ENCODE data around the gene NACA.

The NACA gene

GRCh38 chr12:56699020-56699661 is 26.0 kb downstream of the NACA start:
- Histone ChIP-seq H3K9me3 (no peaks in the 10 kb centered on the region), H3K4me1 (peaks cover 11% of the 10 kb centered on the region), H3K4me3 (ENCODE audit: low read depth, low read length) (no peak overlapping the region), H3K36me3 (no peaks in the 10 kb centered on the region), H3K27me3 (no peaks in the 10 kb centered on the region)
- TF ChIP-seq CTCF (IDR thresholded peaks at IDR 0.05; ENCODE audit: low read depth, low read length) = no peak
- no peak for DNase-seq

- Histone ChIP-seq H3K27me3 (no peaks in the 10 kb centered on the region), H3K9me3 (no peaks in the 10 kb centered on the region), H3K4me3 (ENCODE audit: low read depth, low read length) (no peak overlapping the region), H3K36me3 (no peaks in the 10 kb centered on the region), H3K4me1 (peaks cover 11% of the 10 kb centered on the region)
- no peak for DNase-seq
- no peak for TF ChIP-seq CTCF (IDR thresholded peaks at IDR 0.05; ENCODE audit: low read depth, low read length)
Observed at GRCh38 chr12:56695327-56696101, 29.6 kb downstream of the NACA start.

GRCh38 chr12:56694161-56694560 is 30.9 kb downstream of the NACA start:
- Histone ChIP-seq H3K4me3 (ENCODE audit: low read depth, low read length) (no peak overlapping the region), H3K27me3 (no peaks in the 10 kb centered on the region), H3K36me3 (no peaks in the 10 kb centered on the region), H3K9me3 (no peaks in the 10 kb centered on the region), H3K4me1 (peaks cover 11% of the 10 kb centered on the region)
- no peak for TF ChIP-seq CTCF (IDR thresholded peaks at IDR 0.05; ENCODE audit: low read depth, low read length)
- no peak for DNase-seq

GRCh38 chr12:56688846-56689109 is 36.3 kb downstream of the NACA start:
- no peak for DNase-seq
- no peak for TF ChIP-seq CTCF (IDR thresholded peaks at IDR 0.05; ENCODE audit: low read depth, low read length)
- no peaks in the 10 kb centered on the region for H3K27me3 ChIP-seq
- no peaks in the 10 kb centered on the region; the same call in 1 of the 2 replicates for H3K4me1 ChIP-seq
- peaks cover 20% of the 10 kb centered on the region for H3K36me3 ChIP-seq
- H3K9me3 ChIP-seq = no peaks in the 10 kb centered on the region
- peak overlapping the region; percentile 53 for H3K4me3 ChIP-seq (ENCODE audit: low read depth, low read length)

- peaks cover 20% of the 10 kb centered on the region for H3K36me3 ChIP-seq
- no peaks in the 10 kb centered on the region for H3K27me3 ChIP-seq
- TF ChIP-seq CTCF (IDR thresholded peaks at IDR 0.05; ENCODE audit: low read depth, low read length) = no peak
- H3K9me3 ChIP-seq = no peaks in the 10 kb centered on the region
- peak within 1 kb of the TSS; percentile 100 for H3K4me3 ChIP-seq (ENCODE audit: low read depth, low read length)
- no peaks in the 10 kb centered on the region; the same call in 1 of the 2 replicates for H3K4me1 ChIP-seq
- DNase-seq = peak; percentile 98
Observed at GRCh38 chr12:56688129-56688845, 36.8 kb downstream of the NACA start, which contains the start of gene PTGES3. PTGES3 (minus strand) TSS chr12:56688284; CDS start chr12:56687999, 285 bp downstream.
